Sigmoid colon (tissue), 7 donors: ENCODE data around the gene HSPA1L. TPM values are rescaled to one million over a fixed set of nuclear protein-coding genes. Genes with fewer than 3 reads are reported as not detected.
"Not testable (repeated sequence)": the region's sequence is repeated elsewhere in the genome, so short reads cannot be mapped to it uniquely, and the experiment has no call there.

Experiments used
- DNase-seq: peaks from one replicate; pipeline ENCODE4 v3.0.0-alpha.2; 2019
- H3K27ac ChIP-seq, 4 donors: fragments of 200-600 bp; sonication (generic); one replicate each; pipeline ENCODE4 v1.5.1; 2016 to 2019; ENCODE audit warnings: mild to moderate bottlenecking in 1 of 4
- H3K27me3 ChIP-seq, 3 donors: fragments of 200-600 bp; sonication (generic); one replicate each; pipeline ENCODE4 v1.5.1; 2019; ENCODE audit warnings: mild to moderate bottlenecking in 1 of 3
- H3K36me3 ChIP-seq, 4 donors: fragments of 200-600 bp; sonication (generic); one replicate each; pipeline ENCODE4 v1.5.1; 2016 to 2019
- H3K4me1 ChIP-seq, 4 donors: fragments of 200-600 bp; sonication (generic); one replicate each; pipeline ENCODE4 v1.5.1; 2017 to 2019
- H3K4me3 ChIP-seq, 4 donors: fragments of 200-600 bp; sonication (generic); one replicate each; pipeline ENCODE4 v1.5.1; 2017 to 2019; ENCODE audit warnings: mild to moderate bottlenecking in 2 of 4, moderate library complexity in 1 of 4
- H3K9me3 ChIP-seq, 4 donors: fragments of 200-600 bp in 3 of 4; sonication (generic) in 3 of 4; one replicate each; pipeline versions ENCODE4 v1.5.1 to v1.6.1; 2013 to 2019
- CTCF ChIP-seq, 4 experiments: fragments of 450-650 bp in 3 of 4; fragments of 200-600 bp in 1 of 4; IDR thresholded peaks; one replicate each; pipeline ENCODE4 v1.5.1; 2016 to 2019; ENCODE audit warnings: antibody characterized with exemption in 4 of 4, mild to moderate bottlenecking in 3 of 4, moderate library complexity in 2 of 4
- EP300 ChIP-seq, 4 donors: sonication (generic); formaldehyde crosslinking; IDR thresholded peaks; one replicate each; pipeline ENCODE4 v1.6.1; 2017; ENCODE audit warnings: antibody characterized with exemption in 4 of 4
- POLR2A ChIP-seq, 2 donors: fragments of 450-650 bp; IDR thresholded peaks; one replicate each; pipeline ENCODE4 v1.6.1; 2016; ENCODE audit warnings: antibody characterized with exemption in 2 of 2, mild to moderate bottlenecking in 2 of 2, moderate library complexity in 2 of 2
- POLR2AphosphoS5 ChIP-seq, 4 donors: sonication (generic); formaldehyde crosslinking; IDR thresholded peaks; one replicate each; pipeline ENCODE4 v1.6.1; 2017; ENCODE audit warnings: antibody characterized with exemption in 4 of 4
- WGBS, 2 donors: extraction: QIAGEN DNeasy Blood & Tissue Kit; methylation state at CpG; one replicate each; pipeline ENCODE4 v1.1.7; 2013; 5-methylcytosine and 5-hydroxymethylcytosine counted together
- intact Hi-C: fragments of 100-400 bp; cut with DNase I; formaldehyde crosslinking; loops from one replicate; pipeline ENCODE4 v1.15.1; 2023
- polyA plus RNA-seq, 3 donors: library from polyadenylated mRNA; stranded (reverse); fragments of 200-250 nt; gene quantifications; one replicate each; pipeline ENCODE4 v1.2.3, GENCODE V29; 2013
- total RNA-seq, 4 donors: library from RNA; depleted of rRNA; stranded (reverse); fragments of >200 nt; gene quantifications; one replicate each; pipeline ENCODE4 v1.1.0, GENCODE V29; 2016
- donor health status: healthy with polysubstance abuse.
- donor health status: Bipolar disorder and iron deficiency.
- donor health status: healthy.

The HSPA1L gene
- total RNA-seq (1 to 10 TPM; 1.1 to 2.3 (median 1.8) TPM), polyA plus RNA-seq (1 to 10 TPM in 1 of 3 donors, under 1 TPM in 2; 0.23 to 1.2 (median 0.60) TPM)

GRCh38 chr6:31815025-31815838 is at the start of gene HSPA1L, which contains the start of gene HSPA1A:
Gene HSPA1L (minus strand): TSS chr6:31815283. CDS start chr6:31811972, 3,311 bp downstream.
Gene HSPA1A (plus strand): TSS chr6:31815543. CDS start chr6:31815757, 214 bp downstream.
- WGBS, 2 donors: 1% methylated on average over 56 of the region's 56 CpGs
- intact Hi-C loops: no loop called here
- peak within 1 kb of the TSS; percentile 95 to 100 (median 99) for H3K27ac ChIP-seq
- TF ChIP-seq POLR2A (IDR thresholded peaks at IDR 0.05): peak; percentile 100
- TF ChIP-seq CTCF (IDR thresholded peaks at IDR 0.05): no peak
- peak in 1 of 4 donors; percentile 74 for TF ChIP-seq EP300 (IDR thresholded peaks at IDR 0.05)
- TF ChIP-seq POLR2AphosphoS5 (IDR thresholded peaks at IDR 0.05): peak; percentile 100
- peak within 1 kb of the TSS; percentile 61 to 78 (median 65) for H3K4me3 ChIP-seq
- peaks cover 0 to 41% (median 39%) of the 10 kb centered on the region in 4 donors for H3K4me1 ChIP-seq
- H3K9me3 ChIP-seq: no peaks in the 10 kb centered on the region
- no peaks in the 10 kb centered on the region for H3K36me3 ChIP-seq
- no peaks in the 10 kb centered on the region for H3K27me3 ChIP-seq
- DNase-seq: peak; percentile 99

- Histone ChIP-seq H3K9me3 (no peaks in the 10 kb centered on the region), H3K27ac (no peak overlapping the region), H3K4me3 (no peak overlapping the region), H3K4me1 (peaks cover 0 to 25% (median 15%) of the 10 kb centered on the region in 4 donors), H3K27me3 (no peaks in the 10 kb centered on the region), H3K36me3 (peaks cover 0 to 11% (median 8%) of the 10 kb centered on the region in 4 donors)
- TF ChIP-seq POLR2AphosphoS5 (IDR thresholded peaks at IDR 0.05): no peak
- TF ChIP-seq POLR2A (IDR thresholded peaks at IDR 0.05): no peak
- TF ChIP-seq EP300 (IDR thresholded peaks at IDR 0.05): no peak
- TF ChIP-seq CTCF (IDR thresholded peaks at IDR 0.05): no peak
- no peak for DNase-seq
- intact Hi-C loops: loop anchor here (1.0 kb wide), 1 partner anchor 184 kb away; the partner anchor contains the start of gene LY6G5C
- 89 to 91% methylated on average over 8 of the region's 8 CpGs for WGBS, 2 donors
Observed at GRCh38 chr6:31864818-31865204, 49.7 kb upstream of the HSPA1L start.

- Histone ChIP-seq H3K27ac (peak overlapping the region; percentile 84 to 89 (median 88)), H3K4me1 (peaks cover 0 to 25% (median 15%) of the 10 kb centered on the region in 4 donors), H3K4me3 (peak overlapping the region; percentile 26 to 74 (median 48)), H3K36me3 (peaks cover 6 to 18% (median 15%) of the 10 kb centered on the region in 4 donors)
- not testable (repeated sequence) for H3K27me3 ChIP-seq, DNase-seq, H3K9me3 ChIP-seq
- WGBS, 2 donors: 36 to 75% methylated on average over 16 of the region's 16 CpGs
- intact Hi-C loops: loop anchor here (1.0 kb wide), 1 partner anchor 183 kb away; the partner anchor contains the start of gene LY6G5C
Observed at GRCh38 chr6:31864123-31864562, 49.1 kb upstream of the HSPA1L start.

- peak; percentile 100 for DNase-seq
- no peaks in the 10 kb centered on the region for H3K9me3 ChIP-seq
- peaks cover 7 to 31% (median 16%) of the 10 kb centered on the region in 4 donors for H3K36me3 ChIP-seq
- peaks cover 0 to 25% (median 15%) of the 10 kb centered on the region in 4 donors for H3K4me1 ChIP-seq
- intact Hi-C loops: loop anchor here (1.0 to 2.0 kb wide), 2 partner anchors 28 to 40 kb away; partner anchors contain the start of gene ZBTB12
- no peaks in the 10 kb centered on the region for H3K27me3 ChIP-seq
- 1% methylated on average over 64 of the region's 64 CpGs for WGBS, 2 donors
- H3K27ac ChIP-seq: peak within 1 kb of the TSS; percentile 84 to 89 (median 88)
- TF ChIP-seq POLR2AphosphoS5 (IDR thresholded peaks at IDR 0.05) (peak; percentile 98 to 99 (median 98)), EP300 (IDR thresholded peaks at IDR 0.05) (peak in 2 of 4 donors; percentile 7 to 61), POLR2A (IDR thresholded peaks at IDR 0.05) (peak; percentile 97), CTCF (IDR thresholded peaks at IDR 0.05) (no peak)
- peak within 1 kb of the TSS; percentile 60 to 74 (median 68) for H3K4me3 ChIP-seq
Observed at GRCh38 chr6:31862344-31863235, 47.5 kb upstream of the HSPA1L start, which contains the start of gene NEU1. Gene NEU1 (minus strand): TSS chr6:31862821. CDS start chr6:31862776, 45 bp downstream.
